Uterus (tissue), 4 donors: ENCODE measurements around the gene OGN. TPM values are rescaled to one million over a fixed set of nuclear protein-coding genes. Genes with fewer than 3 reads are reported as not detected.
A peak's percentile ranks its signal among the peaks of the same experiment; 100 is the strongest.

Experiments
- DNase-seq, 2 donors: peaks; one replicate each; pipeline ENCODE4 v3.0.0-alpha.2; 2019 to 2020
- H3K27ac ChIP-seq, 2 donors: fragments of 200-600 bp; sonication (generic); 1 replicate in 1 of 2; 2 replicates in 1 of 2; pipeline ENCODE4 v1.5.1; 2016 to 2018
- H3K27me3 ChIP-seq, 2 donors: fragments of 200-600 bp; sonication (generic); one replicate each; pipeline ENCODE4 v1.5.1; 2018 to 2019; ENCODE audit warnings: control low read depth in 1 of 2
- H3K36me3 ChIP-seq, 2 donors: fragments of 200-600 bp; sonication (generic); one replicate each; pipeline ENCODE4 v1.5.1; 2019; ENCODE audit warnings: control low read depth in 1 of 2
- H3K4me1 ChIP-seq, 2 donors: fragments of 200-600 bp; sonication (generic); one replicate each; pipeline ENCODE4 v1.5.1; 2018 to 2019; ENCODE audit warnings: control low read depth in 1 of 2
- H3K4me3 ChIP-seq, 2 donors: fragments of 200-600 bp; sonication (generic); 1 replicate in 1 of 2; 2 replicates in 1 of 2; pipeline ENCODE4 v1.5.1; 2018 to 2019; ENCODE audit warnings: mild to moderate bottlenecking in 1 of 2
- H3K9me3 ChIP-seq, 2 donors: fragments of 200-600 bp; sonication (generic); one replicate each; pipeline ENCODE4 v1.5.1; 2019; ENCODE audit warnings: control low read depth in 1 of 2
- CTCF ChIP-seq, 4 experiments: fragments of 200-600 bp in 2 of 4; fragments of 450-650 bp in 2 of 4; sonication (generic) in 2 of 4; IDR thresholded peaks; one replicate each; pipeline ENCODE4 v1.5.1; 2016 to 2019; ENCODE audit warnings: antibody characterized with exemption in 4 of 4, mild to moderate bottlenecking in 2 of 4, moderate library complexity in 1 of 4
- POLR2A ChIP-seq, 2 donors: fragments of 450-650 bp; IDR thresholded peaks; one replicate each; pipeline ENCODE4 v1.6.1; 2016; ENCODE audit warnings: antibody characterized with exemption in 2 of 2, mild to moderate bottlenecking in 1 of 2, moderate library complexity in 1 of 2
- intact Hi-C: fragments of 100-400 bp; cut with DNase I; formaldehyde crosslinking; loops from one replicate; pipeline ENCODE4 v1.15.1; 2023; ENCODE audit warnings: low total_unique reads
- total RNA-seq, 4 donors: library from RNA; depleted of rRNA in 3 of 4; stranded (reverse); fragments of >200 nt in 3 of 4; gene quantifications; one replicate each; pipeline versions ENCODE4 v1.1.0 to v1.2.4, GENCODE V29; 2014 to 2023
- donor health status: DM: yes; HTN: yes; CAD: no.

Gene OGN
- total RNA-seq, 4 donors from 2014 or later = 26.0 to 302 (median 43.0) TPM

GRCh38 chr9:92406477-92406876 is 2.1 kb upstream of the OGN start:
- Histone ChIP-seq H3K9me3 (no peaks in the 10 kb centered on the region), H3K4me3 (no peak overlapping the region), H3K27me3 (no peaks in the 10 kb centered on the region), H3K27ac (peak overlapping the region; percentile 74 to 87), H3K4me1 (no peaks in the 10 kb centered on the region), H3K36me3 (no peaks in the 10 kb centered on the region)
- no peak for DNase-seq
- TF ChIP-seq POLR2A (IDR thresholded peaks at IDR 0.05) (no peak), CTCF (IDR thresholded peaks at IDR 0.05) (no peak)
- intact Hi-C loops = no loop called here

GRCh38 chr9:92405818-92406217 is 1.4 kb upstream of the OGN start:
- Histone ChIP-seq H3K27me3 (no peaks in the 10 kb centered on the region), H3K9me3 (no peaks in the 10 kb centered on the region), H3K4me1 (no peaks in the 10 kb centered on the region), H3K36me3 (no peaks in the 10 kb centered on the region), H3K27ac (peak overlapping the region; percentile 74 to 87), H3K4me3 (no peak overlapping the region)
- no peak for DNase-seq
- no peak for TF ChIP-seq POLR2A (IDR thresholded peaks at IDR 0.05)
- intact Hi-C loops = no loop called here

- H3K4me3 ChIP-seq = peak overlapping the region in 1 of 2 donors; percentile 9
- H3K27me3 ChIP-seq = no peaks in the 10 kb centered on the region
- H3K27ac ChIP-seq = peak overlapping the region; percentile 74 to 87
- TF ChIP-seq POLR2A (IDR thresholded peaks at IDR 0.05) = no peak
- no peak for DNase-seq
- H3K36me3 ChIP-seq = no peaks in the 10 kb centered on the region
- no peaks in the 10 kb centered on the region for H3K9me3 ChIP-seq
- intact Hi-C loops = no loop called here
- H3K4me1 ChIP-seq = no peaks in the 10 kb centered on the region
Observed at GRCh38 chr9:92402826-92403745, 1.3 kb downstream of the OGN start.

GRCh38 chr9:92402360-92402759 is 2.0 kb downstream of the OGN start:
- no peaks in the 10 kb centered on the region for H3K27me3 ChIP-seq
- peak overlapping the region in 1 of 2 donors; percentile 9 for H3K4me3 ChIP-seq
- no peak for DNase-seq
- no peaks in the 10 kb centered on the region for H3K9me3 ChIP-seq
- H3K36me3 ChIP-seq = no peaks in the 10 kb centered on the region
- H3K27ac ChIP-seq = peak overlapping the region; percentile 74 to 87
- intact Hi-C loops = no loop called here
- no peaks in the 10 kb centered on the region for H3K4me1 ChIP-seq
- TF ChIP-seq POLR2A (IDR thresholded peaks at IDR 0.05) (no peak), CTCF (IDR thresholded peaks at IDR 0.05) (no peak)

- Histone ChIP-seq H3K27me3 (no peaks in the 10 kb centered on the region), H3K36me3 (no peaks in the 10 kb centered on the region), H3K4me1 (no peaks in the 10 kb centered on the region), H3K9me3 (no peaks in the 10 kb centered on the region), H3K27ac (no peak overlapping the region), H3K4me3 (no peak overlapping the region)
- intact Hi-C loops = no loop called here
- TF ChIP-seq CTCF (IDR thresholded peaks at IDR 0.05) = no peak
- TF ChIP-seq POLR2A (IDR thresholded peaks at IDR 0.05) = no peak
- DNase-seq = no peak
Observed at GRCh38 chr9:92397853-92398252, 6.5 kb downstream of the OGN start.

DNA sequence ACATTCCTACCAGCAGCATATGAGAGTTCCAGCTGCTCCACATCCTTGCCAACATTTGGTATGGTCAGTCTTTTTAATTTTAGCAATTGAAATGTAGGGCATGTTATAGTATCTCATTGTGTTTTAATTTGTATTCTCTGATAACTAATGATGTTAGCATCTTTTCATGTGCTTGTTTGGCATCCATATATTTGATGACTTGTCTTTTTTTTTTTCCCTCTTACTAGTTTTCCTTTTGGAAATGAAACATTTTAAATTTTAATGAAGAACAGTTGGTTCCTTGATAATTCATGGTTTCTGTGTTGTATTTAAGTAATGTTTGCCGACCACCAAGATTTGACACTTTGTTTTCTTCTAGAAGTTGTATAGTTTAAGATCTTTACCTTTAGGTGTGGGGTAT is 8.8 kb downstream of the OGN start:
- no peak for DNase-seq
- Histone ChIP-seq H3K27me3 (no peaks in the 10 kb centered on the region), H3K27ac (no peak overlapping the region), H3K4me3 (no peak overlapping the region), H3K36me3 (no peaks in the 10 kb centered on the region), H3K4me1 (no peaks in the 10 kb centered on the region), H3K9me3 (no peaks in the 10 kb centered on the region)
- intact Hi-C loops = no loop called here
- TF ChIP-seq POLR2A (IDR thresholded peaks at IDR 0.05) (no peak), CTCF (IDR thresholded peaks at IDR 0.05) (no peak)
